EL (cell line): ENCODE data around the gene NBL1.

Source experiments
- DNase-seq: peaks from one replicate; pipeline ENCODE4 v3.0.0-alpha.2; 2016

Gene NBL1

GRCh38 chr1:19643602-19644394, at the start of gene NBL1:
Gene NBL1 (plus strand): TSS chr1:19644311. CDS start chr1:19655031, 10,720 bp downstream.
- peak; percentile 67 for DNase-seq

GRCh38 chr1:19596065-19596713, 47.9 kb upstream of the NBL1 start:
- no peak for DNase-seq

GRCh38 chr1:19596714-19597495, 47.2 kb upstream of the NBL1 start:
- DNase-seq, result peak; percentile 99

GRCh38 chr1:19597496-19598309, 46.4 kb upstream of the NBL1 start:
- DNase-seq, result peak; percentile 50

GRCh38 chr1:19599810-19600209, 44.3 kb upstream of the NBL1 start:
- no peak for DNase-seq

GRCh38 chr1:19602486-19602885, 41.6 kb upstream of the NBL1 start:
- DNase-seq, result no peak

GRCh38 chr1:19605967-19606366, 38.1 kb upstream of the NBL1 start:
- DNase-seq, result no peak

- no peak for DNase-seq
Measured at GRCh38 chr1:19606817-19607642, 37.1 kb upstream of the NBL1 start.

- DNase-seq, result no peak
Measured at GRCh38 chr1:19608232-19608631, 35.9 kb upstream of the NBL1 start.

- peak; percentile 25 for DNase-seq
Measured at GRCh38 chr1:19610282-19610981, 33.7 kb upstream of the NBL1 start.

- DNase-seq, result no peak
Measured at GRCh38 chr1:19612530-19612929, 31.6 kb upstream of the NBL1 start.

- no peak for DNase-seq
Measured at GRCh38 chr1:19613171-19613703, 30.9 kb upstream of the NBL1 start.

- DNase-seq, result no peak
Measured at GRCh38 chr1:19615438-19615837, 28.7 kb upstream of the NBL1 start.

- peak; percentile 59 for DNase-seq
Measured at GRCh38 chr1:19616489-19616888, 27.6 kb upstream of the NBL1 start.

GRCh38 chr1:19617376-19617775, 26.7 kb upstream of the NBL1 start:
- peak; percentile 20 for DNase-seq

- DNase-seq, result no peak
Measured at GRCh38 chr1:19618428-19618827, 25.7 kb upstream of the NBL1 start.

GRCh38 chr1:19619697-19620384, 24.3 kb upstream of the NBL1 start:
- no peak for DNase-seq

- peak; percentile 70 for DNase-seq
Measured at GRCh38 chr1:19620786-19621185, 23.3 kb upstream of the NBL1 start.

- DNase-seq, result no peak
Measured at GRCh38 chr1:19621274-19621950, 22.7 kb upstream of the NBL1 start.

- peak; percentile 81 for DNase-seq
Measured at GRCh38 chr1:19622204-19622603, 21.9 kb upstream of the NBL1 start.
